Fibroblast of pulmonary artery (primary cell): ENCODE measurements around the gene COMMD7.

Source experiments
- DNase-seq: peaks from one replicate; pipeline ENCODE4 v3.0.0-alpha.2; 2010; ENCODE audit warnings: low read depth
- H3K4me3 ChIP-seq: replicated peaks from 2 replicates; pipeline ENCODE4 v1.5.1; 2011; ENCODE audit warnings: low read depth, mild to moderate bottlenecking, control low read depth, low read length, moderate library complexity
- CTCF ChIP-seq: IDR thresholded peaks from 2 replicates; pipeline ENCODE4 v1.5.1; 2011; ENCODE audit warnings: mild to moderate bottlenecking, control low read depth, low read length, inconsistent platforms; ENCODE audit errors: missing control alignments

Gene COMMD7

DNA sequence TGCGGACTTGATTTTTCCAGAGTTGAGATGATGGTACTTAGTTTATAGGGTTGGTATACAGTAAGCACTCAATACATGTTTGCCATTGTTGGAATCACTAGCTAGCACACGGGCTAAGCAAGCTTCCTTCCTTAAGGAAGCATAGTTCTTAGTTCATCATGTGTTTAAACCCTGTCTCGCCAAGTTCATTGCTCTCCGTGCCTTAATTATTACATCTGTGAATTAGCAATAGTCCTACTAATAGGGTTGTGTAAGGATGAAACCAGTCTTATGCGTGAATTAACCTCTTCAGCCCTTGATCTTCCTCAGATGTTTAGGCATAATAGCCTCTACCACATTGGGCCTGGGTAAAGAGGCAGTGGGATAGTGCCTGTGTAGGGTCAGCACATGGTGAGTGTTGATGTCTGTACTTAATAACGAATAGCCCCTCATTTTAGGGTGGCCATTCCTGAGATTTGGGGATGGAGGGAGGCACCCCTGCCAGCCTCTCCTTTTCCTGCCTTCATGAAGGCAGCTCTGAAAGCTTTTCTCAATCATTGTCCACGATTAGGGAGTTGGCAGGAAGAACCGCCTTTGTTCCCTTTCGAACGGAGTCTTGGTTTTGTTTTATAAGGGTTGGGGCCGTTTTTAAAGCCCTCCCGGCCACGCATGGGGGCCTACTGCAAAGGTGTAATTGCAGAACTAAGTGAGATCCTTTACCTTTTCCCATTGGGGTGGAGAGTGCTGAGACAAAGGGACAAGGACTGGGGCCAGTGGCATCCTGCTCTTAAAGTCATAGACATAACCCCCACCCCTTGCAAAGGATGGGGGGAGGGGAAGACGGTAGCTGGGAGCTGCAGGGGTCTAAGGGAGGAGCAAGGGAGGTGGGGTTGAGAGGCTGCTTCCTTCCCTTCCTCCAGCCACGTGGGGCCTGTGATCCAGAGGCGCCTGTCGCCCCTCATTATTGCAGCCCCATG, 21.0 kb upstream of the COMMD7 start:
- H3K4me3 ChIP-seq, result no peak overlapping the region
- no peak for DNase-seq
- TF ChIP-seq CTCF, result no peak

DNA sequence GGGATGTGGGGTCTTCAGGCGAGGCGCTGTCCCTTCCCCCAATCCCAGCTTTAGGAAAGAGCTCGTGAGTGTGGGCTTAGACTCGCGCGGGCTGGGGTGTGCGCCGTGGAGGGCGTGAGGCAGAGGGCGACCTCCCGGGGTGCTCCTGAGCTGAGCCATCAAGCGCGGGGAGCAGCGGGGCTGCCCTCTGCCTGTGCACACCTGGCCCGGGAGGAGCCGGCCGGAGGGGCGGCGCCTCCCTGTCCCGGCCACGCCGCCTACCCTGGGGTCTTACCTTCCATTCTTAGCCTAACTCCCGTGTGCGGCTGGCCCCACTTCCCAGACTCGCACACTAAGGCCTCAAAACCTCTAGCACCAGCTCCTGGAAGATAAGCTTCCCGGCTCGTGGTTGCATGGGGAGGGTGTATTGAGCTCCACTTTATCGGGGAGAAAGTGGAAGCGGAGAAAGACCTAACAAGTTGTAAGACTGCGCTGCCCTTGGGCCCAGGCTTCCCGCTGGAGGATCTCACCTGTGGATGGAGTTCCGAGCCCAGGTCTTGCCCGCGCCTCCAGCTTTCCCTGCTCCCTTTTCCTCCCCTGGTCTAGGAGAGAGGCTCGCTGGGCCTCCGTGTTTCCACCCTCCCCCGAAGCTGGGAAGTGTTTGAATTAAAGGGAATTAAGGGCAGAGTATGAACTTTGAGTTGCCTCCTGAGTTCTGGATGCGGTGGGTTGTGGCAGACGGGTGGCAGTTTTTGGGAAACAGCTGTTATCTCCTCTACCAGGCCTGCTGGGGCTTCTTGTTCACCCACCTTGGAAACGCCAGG, 20.1 kb upstream of the COMMD7 start:
- TF ChIP-seq CTCF, result no peak
- H3K4me3 ChIP-seq, result peak overlapping the region; percentile 76
- DNase-seq, result no peak

- TF ChIP-seq CTCF, result no peak
- peak overlapping the region; percentile 76 for H3K4me3 ChIP-seq
- no peak for DNase-seq
These were observed 19.5 kb upstream of the COMMD7 start for GRCh38 chr20:32762754-32763201.

DNA sequence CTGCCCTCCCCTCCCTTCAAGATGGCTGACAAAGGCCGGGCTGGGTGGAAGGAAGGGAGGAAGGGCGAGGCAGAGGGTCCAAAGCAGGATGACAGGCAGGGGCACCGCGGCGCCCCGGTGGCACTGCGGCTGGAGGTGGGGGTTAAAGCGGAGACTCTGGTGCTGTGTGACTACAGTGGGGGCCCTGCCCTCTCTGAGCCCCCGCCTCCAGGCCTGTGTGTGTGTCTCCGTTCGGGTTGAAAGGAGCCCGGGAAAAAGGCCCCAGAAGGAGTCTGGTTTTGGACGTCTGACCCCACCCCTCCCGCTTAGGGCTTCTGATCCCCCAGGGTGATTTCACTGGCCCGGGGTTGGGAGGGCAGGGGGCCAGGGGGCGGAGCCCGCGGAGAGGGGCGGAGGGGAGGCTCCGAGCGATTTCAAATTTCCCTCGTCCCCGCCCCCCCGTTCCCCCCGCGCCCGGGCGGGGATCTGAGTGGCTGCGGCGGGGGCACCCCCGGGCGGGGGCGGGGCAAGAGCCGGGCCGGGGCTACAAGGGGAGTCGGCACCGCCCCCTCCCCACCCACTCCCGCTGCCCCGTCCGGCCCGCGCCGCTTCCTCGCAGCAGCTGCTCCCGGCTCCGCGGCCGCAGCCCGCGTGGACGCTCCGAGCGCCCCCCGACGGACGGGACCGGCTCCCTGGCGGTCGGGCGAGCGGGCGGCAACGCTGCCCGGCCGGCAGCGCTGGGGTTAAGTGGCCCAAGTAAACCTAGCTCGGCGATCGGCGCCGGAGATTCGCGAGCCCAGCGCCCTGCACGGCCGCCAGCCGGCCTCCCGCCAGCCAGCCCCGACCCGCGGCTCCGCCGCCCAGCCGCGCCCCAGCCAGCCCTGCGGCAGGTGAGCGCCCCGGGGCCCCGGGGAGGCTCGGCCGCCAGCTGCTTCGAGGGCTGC, 18.8 kb upstream of the COMMD7 start, which contains the start of gene DNMT3B:
TSS of gene DNMT3B (plus strand) at position 555 of the 923 bp plus-strand sequence. CDS start 17,939 bp downstream, outside the sequence.
- peak within 1 kb of the TSS; percentile 76 for H3K4me3 ChIP-seq
- DNase-seq, result peak; percentile 71
- no peak for TF ChIP-seq CTCF

DNA sequence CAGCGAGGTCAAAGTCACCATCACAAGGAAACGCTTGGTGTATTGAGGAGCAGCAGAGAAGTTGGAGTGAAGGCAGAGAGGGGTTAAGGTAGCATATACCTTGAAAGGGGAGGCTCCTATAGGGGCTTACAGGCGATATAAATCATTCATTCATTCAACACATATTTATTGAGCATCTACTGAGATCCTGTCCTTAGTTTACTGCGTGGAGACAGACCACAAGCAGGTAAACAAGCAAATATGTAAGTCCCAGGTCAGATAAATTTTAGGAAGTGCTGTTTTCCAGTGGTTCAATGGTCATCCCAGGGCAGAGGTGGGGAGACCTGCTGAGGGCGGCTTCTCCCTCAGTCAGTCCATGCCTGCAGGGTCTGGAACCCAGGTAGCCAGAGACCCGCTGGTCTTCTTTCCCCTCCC, 18.2 kb upstream of the COMMD7 start:
- DNase-seq, result no peak
- no peak for TF ChIP-seq CTCF
- H3K4me3 ChIP-seq, result peak overlapping the region; percentile 76

- TF ChIP-seq CTCF, result no peak
- DNase-seq, result no peak
- H3K4me3 ChIP-seq, result no peak overlapping the region
These were observed 12.9 kb upstream of the COMMD7 start for GRCh38 chr20:32756156-32756555.
